GM19397 (cell line): ENCODE measurements around the gene ABHD16A.

Experiments used
- ATAC-seq: cut with Tn5 transposase; IDR thresholded peaks from one replicate; pipeline ENCODE4 v1.9.1; 2021; ENCODE audit warnings: mild to moderate bottlenecking, moderate library complexity; ENCODE audit not compliant: unreplicated experiment

The ABHD16A gene

DNA sequence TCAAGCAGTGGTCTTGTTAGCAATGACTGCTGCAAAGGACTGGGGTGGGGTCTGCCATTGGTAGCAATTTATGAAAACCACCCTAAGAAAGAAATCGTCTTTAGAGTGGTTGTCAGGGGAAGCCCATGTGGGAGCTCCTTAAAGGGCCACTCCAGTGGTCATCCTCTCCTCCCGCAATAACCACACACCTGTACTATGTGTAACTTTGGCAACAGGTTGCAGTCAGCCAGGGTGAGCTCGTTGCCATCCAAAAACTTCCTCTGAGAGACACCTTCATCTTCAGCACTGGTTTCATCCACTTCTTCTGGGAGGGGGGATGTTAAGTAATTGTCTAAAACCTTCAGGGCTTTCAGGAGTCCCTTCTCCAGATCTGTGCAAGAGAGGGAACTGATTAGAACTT, 28.9 kb upstream of the ABHD16A start:
- ATAC-seq, result no peak

DNA sequence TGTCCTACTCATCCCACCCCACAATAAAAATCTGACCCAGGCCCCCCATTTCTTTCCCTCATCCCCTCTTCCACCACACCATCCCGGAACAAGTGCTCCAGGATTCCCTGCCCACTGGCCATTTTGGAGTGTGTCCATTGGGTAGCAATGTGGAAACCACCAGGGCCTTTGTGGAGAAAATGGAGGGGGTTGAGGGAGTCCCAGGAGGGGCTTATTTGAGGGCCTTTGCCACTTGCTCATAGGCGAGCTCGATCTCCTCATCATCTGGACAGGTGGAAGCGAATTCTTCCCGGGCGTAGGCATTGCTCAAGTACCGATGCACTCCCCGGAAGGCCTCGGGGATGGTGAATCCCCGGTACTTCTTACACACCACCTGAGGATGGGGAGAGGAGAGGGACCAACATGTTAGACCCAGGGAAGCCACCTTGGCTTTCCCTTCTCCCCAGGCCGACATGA, 27.5 kb upstream of the ABHD16A start:
- ATAC-seq, result no peak

DNA sequence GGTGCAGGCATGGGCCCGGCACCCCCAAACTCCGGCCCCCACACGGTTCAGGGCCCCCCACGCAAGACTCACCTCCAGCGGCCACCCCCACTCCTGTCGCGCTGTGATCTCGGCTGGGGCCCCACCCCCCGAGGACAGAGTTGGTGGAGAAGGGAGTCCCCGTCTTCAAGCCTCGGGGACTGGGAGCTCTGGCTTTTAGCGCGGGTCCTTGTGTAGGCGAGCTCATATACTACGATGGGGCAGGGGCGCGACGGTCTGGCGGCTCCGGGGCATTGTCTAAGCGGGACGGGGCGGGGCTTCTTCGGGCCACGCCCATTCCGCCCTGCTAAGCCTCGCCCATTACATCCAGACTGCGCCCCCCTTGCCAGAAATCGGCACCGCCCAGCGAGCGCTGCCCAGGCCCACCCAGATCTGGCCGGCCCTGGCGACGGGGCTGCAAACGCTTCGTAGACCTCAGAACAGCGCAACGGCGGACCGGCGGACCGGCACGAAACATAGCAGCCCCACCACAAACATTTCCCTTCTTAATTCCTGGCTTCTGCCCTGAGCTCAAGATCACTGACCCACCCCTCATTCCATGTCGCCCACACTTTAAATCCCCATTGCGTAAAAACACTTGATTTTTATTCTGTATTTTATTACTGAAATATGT, 27.0 kb upstream of the ABHD16A start:
- peak; percentile 36 for ATAC-seq

DNA sequence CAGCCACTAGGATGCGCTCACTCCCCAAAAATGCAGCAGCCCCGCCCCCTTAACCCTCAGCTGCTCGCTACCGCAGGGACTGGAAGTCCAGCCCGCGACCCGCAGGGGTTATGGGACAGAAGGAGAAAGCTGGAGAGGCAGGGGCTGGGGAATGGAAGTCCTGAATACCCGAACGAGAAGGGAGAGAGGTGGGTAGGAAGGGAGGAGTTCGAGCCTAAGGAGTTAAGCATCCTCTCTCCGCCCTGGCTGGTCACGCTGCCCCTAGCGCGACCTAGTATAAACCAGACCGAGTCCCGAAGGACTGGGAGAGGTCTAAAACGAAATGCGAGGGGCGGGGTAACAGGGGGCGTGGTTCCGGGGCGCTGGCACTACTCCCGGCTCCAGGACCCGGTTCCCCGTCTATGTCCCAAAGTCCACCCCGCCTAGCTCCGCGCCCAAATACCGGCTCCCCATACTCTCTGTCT, 26.4 kb upstream of the ABHD16A start:
- no peak for ATAC-seq

DNA sequence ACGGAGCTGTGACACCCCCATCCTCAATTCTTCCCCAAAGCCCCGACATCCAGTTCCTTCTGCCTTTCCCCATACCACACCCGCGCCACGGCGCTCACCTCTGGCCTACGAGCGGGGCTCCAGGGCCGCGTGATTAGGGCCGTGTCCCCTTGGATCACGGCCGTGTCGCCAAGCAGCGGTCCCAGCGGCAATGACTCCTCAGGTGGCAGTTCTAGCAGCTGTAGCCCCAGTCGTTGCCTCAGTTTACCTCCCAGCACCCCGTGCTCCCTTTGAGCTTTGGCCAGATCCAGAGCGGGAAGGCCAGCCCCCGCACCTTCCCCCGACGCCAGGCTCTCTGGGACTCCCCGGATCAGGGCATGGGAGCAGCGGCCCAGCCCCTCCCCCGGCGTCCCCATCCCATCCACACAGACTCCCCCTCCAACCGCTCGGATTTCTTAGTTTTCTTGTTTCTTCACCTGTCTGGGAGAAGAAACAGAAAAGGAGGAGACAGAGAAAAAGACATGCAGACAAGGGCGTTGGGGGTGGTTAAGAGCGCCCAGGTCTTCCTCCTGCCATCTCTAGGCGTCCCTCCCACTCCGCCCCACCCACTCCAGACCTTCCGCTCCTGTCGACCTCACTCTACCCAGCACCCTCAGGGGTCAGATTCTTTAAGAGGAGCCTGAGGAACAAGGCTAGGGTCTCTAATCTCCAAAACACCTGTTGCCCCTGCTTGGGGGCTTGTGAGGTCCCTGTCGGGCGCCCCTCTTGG, 25.8 kb upstream of the ABHD16A start, which contains the start of gene DDAH2:
Gene DDAH2 (minus strand): TSS at position 533 of the 748 bp plus-strand sequence. CDS start 138 bp downstream, at position 395.
- ATAC-seq, result no peak

DNA sequence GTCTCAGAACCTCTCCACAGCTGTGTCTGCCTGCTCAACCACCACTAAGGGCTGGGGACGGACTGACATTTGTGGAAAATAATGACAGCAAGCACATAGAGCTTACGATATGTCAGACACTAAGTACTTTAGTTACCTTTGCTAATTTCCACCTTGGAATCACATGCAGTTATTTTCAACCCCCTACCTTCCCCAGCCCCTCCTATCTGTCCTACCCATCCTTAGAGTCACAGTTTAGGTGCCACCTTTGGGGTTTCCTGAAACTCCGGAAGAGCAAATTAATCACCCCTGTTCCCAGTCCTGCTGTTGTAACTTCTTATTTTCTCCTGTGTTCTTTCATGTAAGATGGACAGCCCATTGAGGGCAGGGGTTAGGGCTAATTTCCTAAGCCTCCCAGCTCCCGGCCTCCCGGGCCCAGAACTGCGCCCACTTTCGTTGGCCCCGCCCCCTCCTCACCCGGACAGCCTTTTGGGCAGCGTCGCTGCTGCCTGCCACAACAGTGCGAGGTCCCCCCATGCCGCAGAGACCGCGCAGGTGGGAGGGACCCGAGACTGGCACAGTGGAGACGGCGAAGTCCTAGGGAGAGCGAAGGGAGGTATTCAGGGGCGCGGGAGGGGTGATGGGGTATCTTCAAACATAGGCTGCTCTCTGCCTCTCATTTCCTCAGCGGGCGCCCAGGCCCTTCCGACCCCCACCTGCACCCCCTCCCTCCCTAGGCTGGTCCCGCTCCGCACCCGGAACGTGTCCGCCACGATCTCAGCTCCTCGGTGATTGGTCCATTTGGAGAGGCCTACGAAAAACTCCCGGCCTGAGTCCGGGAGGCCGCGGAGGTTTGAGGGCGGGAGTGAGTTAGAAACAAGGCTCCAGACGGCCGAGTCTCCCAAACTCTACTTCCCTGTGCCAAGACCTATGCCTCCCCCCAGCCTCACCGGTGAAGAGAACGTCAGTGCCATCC, 24.9 kb upstream of the ABHD16A start:
- no peak for ATAC-seq

DNA sequence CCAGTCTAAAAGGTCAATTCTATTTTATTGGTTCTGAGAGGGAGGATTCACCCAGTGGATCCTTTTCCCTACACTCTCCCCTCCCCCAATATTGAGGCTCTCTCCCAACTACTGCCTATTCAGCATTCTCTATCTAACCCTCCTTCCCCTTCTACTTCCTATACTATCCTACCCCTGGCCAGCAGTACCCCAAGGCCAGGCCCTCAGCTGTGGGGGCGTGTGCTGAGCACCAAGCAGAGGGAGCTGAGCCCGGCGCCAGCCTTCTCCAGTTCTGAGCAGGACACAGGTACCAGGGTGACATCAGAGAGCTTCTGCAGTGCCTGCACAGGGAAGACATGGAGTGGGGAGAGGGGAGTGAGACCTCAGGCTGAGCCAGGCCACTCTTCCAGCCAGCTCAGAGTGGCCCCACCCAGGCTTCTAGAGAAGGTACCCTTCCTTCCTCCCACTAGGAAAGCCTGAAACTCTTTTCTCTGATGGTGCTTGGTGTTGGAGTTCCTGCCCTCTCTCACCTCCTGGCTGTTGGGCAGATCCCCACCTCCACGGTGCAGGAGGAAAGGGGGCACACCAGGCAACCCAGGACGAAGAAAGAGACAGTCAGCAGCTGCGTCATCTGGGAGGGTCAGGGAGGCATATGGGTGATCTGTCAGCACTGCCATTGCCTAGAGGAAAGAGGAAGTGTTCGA, 24.1 kb upstream of the ABHD16A start:
- peak; percentile 58 for ATAC-seq

DNA sequence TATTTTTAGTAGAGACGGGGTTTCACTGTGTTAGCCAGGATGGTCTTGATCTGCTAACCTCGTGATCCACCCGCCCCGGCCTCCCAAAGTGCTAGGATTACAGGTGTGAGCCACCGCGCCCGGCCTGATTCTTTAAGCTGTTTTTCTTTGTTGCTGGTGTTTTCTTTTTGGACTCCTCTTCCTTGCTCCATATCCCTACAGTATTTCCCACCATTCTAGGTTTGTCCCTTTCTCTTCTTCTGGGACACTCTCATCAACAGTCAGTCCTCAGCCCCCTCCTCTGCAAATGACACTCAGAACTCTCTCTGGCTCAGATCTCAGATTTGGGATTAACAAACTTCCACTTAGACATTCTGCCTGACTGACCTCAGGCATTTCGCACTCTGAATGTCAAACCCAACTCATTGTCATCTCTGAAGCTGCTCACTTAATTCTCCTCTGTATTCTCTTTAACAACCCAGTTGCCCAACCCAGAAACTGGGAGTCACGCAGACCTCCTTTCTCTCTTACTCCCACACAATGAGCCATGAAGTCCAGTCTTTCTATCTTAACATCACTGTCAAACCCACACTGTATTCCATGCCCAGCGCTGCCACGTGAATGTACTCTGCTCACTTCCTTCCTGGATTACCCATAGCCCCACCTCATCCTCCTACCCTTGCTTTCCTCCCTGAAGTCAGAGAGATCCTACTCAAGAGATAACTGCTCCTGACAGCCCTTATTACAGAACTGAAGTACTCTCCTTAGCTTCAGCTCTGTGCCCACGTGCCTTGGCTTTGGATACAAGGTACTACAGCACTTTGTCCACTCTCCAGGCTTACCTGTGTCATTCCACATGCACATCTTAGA, 22.6 kb upstream of the ABHD16A start:
- ATAC-seq, result no peak

DNA sequence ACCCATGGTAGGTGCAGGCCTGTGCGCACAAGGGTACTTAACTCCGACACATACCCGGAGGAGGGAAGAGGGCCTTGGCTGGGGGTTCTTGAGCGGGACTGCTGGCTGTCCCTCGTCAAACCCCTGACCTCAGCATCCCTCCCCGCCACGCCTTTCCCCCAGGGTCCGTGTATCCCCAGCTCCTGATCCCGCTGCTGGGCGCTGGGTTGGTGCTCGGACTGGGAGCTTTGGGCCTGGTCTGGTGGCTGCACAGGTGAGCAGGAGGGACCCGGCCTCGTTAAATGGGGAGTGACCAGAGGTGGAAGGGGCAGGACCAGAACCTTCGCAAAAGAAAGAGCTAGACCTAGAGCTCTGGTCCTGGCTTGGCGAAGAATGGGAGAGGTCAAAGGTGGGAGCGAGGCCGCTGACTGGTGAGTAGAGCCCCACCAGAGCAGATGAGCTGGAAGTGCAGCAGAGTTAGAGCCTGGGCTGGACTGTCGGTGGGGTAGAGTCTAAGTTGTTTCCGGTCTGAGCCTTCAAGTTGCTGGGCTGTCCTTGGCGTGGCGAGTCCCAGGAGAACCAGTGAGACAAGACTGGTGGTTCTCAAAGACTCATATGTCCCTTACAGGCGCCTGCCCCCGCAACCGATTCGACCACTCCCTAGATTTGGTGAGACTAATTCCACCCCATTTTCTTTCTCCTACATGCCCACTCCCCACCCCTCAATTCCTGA, 21.0 kb upstream of the ABHD16A start:
- ATAC-seq, result no peak

DNA sequence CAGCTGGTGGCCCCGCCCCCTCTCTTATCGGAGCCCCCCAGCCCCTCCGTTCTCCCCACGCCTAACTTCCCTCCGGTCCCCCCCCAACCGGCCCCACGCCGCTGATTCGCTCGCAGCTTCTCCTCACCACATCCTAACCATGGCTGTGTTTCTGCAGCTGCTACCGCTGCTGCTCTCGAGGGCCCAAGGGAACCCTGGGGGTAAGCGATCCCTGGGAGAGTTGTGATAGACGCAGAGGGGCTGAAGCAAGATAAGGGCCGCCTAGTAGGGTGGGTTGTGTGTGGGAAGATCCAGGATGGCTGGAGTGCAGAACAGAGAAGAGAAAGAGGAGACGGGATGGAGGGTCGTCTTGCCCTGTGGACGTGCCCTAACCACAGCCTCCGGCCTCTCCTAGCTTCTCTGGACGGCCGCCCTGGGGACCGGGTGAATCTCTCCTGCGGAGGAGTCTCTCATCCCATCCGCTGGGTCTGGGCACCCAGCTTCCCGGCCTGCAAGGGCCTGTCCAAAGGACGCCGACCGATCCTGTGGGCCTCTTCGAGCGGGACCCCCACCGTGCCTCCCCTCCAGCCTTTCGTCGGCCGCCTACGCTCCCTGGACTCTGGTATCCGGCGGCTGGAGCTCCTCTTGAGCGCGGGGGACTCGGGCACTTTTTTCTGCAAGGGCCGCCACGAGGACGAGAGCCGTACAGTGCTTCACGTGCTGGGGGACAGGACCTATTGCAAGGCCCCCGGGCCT, 20.3 kb upstream of the ABHD16A start, which contains the start of gene MPIG6B:
Gene MPIG6B (plus strand): TSS at position 129 of the 735 bp plus-strand sequence. CDS start 11 bp downstream, at position 140.
- ATAC-seq, result no peak

DNA sequence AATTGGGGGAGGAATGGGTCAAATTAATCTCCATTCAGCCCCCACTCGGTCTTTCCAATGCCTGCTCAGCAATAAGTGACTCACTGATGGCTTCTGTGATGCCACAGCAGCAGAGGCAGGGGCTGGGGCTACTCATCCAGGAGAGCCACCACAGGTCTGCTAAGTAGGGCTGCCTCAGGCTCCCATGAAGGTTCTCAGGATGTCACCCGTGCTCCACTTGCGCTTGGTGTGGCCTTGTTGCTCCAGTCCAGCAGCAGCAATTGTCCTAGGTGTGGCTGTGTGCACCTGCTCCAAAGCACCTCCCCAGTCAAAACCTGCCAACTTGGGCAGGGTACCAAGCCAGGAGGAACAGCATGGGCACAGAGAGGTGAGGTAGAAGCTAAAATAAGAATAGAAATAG, 19.0 kb upstream of the ABHD16A start:
- ATAC-seq, result no peak

DNA sequence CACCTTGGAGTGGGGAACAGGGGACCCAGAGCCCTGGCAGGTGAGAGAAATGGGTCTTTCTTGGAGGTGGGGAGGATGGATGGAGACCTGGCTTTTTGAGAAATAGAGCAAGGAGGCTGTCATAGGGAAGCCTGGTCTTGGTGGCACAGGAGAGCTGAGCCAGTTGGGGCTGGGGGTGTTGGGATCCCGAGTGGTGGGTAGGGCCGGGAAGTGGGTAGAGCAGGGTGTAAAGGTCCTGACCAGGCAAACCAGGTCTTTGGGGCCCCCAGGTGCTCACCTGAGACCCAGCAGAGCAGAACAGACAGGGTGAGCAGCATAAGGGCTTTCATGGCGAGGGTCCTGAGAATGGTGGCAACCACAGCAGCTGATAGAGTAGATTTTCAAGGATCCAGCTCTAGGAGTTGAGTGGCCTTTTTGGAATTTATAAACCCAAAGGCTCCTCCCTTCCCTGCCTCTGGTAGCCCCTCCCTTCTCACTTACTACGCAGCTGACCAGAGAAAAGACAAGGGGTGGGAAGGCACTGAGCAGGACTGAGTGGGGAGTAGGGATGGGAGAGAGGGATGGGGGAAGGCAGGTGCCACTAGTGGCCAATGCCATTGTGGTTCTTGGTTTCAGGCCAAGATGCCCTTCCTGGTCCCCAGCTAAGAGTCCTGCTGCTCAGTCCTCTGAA, 18.4 kb upstream of the ABHD16A start, which contains the start of gene LY6G6C:
Gene LY6G6C (minus strand): TSS at position 396 of the 670 bp plus-strand sequence. CDS start 67 bp downstream, at position 329.
- ATAC-seq, result no peak

DNA sequence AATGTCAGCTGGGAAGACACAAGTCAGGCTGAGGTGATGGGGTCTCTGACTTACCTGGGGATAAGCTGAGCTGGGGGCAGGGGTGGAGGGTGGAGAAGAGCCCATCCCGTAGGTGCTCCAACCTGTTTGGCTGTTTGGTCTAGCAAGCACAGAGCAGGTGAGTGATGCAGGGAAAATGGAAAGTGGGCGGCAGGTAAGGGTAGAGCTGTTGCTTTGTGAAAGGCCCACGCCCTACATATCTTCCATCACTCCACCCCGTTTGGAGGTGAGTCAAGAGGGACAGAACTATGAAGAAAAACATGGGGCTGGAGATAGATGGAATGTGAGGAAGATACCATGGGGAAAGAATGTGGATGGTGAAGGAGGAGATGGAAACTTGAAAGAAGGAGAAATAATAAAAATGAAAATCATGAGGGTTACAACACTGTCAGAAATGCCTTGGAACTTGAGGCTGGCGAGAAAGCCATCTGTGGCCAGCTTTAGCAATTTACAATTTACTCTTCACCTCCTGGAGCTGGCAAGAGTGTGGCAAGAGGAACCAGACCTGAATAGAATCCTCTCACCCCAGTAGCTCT, 17.2 kb upstream of the ABHD16A start:
- ATAC-seq, result no peak

DNA sequence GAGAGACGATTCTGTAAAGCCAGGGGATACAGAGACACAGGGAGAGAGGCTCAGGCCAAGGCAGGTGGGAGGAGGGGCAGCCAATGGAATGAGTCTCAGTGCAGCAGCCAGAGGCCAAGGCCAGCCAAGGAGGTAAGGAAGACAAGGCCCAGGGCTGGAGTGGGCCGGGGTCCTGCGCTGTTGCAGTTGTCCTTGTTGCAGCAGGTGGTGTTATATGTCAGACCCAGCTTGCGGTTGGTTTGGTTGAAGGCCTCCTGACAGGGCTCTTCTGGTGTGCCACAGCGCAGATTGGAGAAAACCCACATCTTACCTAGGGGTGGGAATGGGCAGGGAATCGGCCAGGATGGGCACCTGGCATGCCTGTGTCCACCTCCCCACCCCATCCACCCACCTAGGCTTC, 15.9 kb upstream of the ABHD16A start:
- no peak for ATAC-seq

DNA sequence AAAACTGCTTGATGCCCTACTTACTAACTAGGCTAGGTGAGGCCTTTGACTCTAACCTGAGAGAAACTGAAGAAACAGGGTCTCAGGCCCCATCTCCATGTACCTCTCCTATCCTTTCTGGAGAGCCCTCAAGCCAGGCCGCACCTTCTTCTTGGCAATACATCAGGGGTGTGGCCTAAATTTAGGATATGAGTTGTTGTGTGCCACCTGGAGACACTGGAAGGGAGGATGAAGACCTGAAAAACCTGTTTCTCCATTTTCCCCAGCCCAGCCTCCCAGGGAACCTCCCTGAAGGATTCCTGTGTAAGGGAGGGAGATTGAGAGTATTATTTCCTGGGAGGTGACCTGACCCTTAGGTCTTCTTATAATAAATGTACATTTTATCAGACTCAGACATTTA, 15.1 kb upstream of the ABHD16A start:
- no peak for ATAC-seq

DNA sequence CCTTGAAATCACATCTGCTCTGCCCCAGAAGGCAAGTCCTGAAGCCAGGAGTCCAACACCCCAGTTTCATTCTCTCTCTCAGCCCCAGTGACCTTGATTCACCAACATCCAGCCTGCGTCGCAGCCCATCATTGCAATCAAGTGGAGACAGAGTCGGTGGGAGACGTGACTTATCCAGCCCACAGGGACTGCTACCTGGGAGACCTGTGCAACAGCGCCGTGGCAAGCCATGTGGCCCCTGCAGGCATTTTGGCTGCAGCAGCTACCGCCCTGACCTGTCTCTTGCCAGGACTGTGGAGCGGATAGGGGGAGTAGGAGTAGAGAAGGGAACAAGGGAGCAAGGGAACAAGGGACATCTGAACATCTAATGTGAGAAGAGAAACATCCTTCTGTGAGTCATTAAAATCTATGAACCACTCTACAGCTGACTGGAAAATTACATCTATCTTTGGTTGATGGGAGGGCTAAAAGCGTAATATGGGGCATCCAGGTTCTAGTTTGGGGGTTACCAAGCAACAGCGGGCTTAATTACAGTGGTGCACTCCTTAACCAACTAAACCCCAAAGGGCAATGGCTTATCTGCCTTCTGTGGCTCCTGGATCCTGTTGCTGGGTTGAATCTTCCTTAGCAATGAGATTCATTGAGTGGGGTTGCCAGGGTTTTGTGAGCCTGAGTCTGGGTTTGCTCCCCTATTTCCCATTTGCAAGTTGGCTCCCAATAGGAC, 14.5 kb upstream of the ABHD16A start:
- ATAC-seq, result no peak
